Measurements from ENCODE around the gene MBL2.

The MBL2 gene

DNA sequence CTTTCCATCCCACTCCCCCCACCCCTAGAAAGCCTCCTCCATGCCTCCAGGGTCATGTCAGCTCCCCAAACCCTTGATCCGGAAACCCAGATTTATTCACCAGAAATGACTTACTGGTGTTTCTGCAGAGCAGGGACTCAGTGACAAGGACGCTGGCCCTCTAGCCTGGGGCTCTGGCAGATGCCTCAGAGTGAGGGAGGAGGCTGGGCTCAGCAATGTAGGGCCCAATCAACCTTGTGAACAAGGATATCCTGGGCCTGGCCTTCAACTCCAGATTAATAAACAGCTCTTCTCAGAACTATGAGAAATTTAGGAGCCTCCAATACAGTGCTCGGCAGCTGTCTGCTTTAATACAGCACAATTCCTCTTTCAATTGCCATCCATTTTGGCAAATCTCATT lies at the start of gene MBL2:
Gene MBL2 (minus strand): TSS at position 162 of the 400 bp plus-strand sequence. CDS start 1,149 bp downstream, outside the sequence.
- no peak for DNase-seq

DNA sequence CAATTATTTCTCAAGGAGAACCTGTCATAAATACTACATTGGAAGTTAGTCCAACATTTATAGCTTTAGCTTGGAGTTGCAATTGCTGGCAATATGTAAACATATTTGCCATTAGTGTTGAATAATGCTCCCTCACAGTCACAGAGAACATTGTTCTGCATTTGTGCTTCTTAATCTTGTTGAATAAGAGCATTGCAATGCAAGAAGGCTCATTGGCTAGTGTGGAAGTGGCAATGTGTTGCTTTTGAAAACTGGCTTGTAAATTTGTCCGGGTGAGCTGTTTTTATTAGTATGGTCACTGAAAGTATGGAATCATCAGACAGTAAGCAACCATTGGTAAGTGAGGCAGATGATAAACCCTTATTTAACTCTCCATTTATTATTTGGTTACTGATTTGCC lies 47.7 kb upstream of the MBL2 start:
- no peak for DNase-seq

DNA sequence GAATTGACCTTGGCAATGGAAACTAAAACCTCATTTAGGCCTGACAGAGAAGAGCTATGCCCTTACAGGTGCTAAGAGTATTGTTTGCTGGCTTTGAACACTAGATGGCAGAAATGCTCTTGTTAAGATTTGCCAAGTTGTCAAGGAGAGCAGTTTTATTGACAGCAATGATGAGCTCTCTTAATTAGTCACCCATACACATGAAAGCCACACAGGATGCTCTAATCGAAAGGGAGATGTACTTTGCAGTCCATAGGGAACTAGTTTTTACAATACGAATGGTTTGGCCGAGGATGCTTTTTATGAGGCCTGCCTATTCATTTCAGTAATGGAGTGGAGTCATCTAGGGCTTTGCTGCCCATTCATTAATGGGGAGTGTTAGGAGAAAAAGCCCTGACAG lies 45.4 kb upstream of the MBL2 start:
- no peak for DNase-seq

DNA sequence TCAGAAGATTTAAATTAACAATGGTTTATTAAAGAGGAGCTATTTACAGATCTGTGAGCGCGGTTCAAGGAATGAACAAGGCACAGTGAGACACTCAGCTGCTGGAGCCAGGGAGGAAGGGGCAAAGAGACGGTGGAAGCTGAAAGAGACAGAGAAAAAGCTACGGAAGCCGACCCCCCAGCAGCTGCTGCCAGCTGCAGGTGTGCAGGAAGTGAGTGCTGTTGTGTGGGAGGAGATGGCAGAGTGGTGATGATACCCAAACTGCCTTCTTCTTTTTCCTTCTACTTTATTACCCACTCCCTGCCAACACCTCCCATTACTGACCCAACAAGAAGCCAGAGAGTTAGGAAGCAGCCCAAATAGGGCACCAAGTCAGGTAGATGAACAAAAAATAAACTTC lies 41.9 kb upstream of the MBL2 start:
- DNase-seq = no peak

DNA sequence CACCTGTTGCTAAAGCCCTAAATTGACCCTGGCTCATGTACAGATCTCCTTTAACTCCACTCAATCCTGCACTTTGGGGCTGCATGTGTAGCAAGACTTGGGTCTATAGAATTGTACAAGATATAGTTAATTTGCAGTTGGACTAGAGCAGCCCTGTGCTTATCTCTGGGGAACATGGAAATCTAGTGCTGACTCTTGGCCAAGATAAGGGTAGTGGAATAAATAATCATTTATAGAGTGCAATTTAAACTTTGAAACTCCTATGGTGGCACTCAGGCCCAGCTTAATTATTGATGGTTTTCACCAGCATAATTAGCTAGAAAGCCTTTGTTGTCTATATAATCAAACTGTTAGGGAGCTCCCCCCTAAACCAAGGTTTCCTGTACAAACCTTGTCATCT lies 39.2 kb upstream of the MBL2 start:
- no peak for DNase-seq

DNA sequence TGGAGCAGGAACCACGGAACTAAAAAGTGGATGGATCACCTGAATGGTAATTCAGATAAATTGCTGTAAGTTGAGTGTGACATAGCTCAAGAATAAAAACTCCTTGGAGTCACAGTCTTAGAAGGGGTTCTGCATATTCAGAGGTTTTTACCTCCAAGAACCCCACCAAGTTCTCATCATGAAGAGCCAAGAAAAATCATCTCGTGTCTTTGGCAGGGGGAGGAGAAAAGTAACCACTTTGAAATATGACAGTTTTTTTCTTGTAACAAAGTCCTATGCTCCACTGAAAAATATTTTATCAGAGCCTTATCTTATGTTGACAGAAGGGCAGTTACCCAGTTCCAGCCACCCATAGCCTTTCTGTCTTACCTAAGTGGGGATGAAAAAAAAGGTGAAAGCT lies 38.2 kb upstream of the MBL2 start:
- DNase-seq = no peak

DNA sequence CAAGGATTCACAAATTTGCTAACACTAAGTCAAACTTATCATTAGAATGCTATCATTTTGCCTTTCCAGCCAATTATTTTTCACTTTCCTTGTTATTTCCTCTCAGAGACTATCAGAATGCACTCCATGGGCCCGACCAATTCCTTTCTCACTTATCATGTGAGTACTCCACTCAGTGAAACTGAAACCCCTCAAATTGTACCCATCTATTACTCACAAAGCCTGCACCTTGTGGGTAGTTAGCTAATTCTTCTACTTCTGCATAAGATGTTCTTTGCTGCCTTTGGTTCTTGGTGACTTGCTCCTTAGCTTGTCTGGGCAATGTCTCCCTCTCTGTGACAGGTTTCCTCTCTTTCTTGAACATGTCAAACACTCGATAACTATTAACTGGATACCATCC lies 35.2 kb upstream of the MBL2 start:
- DNase-seq = no peak

DNA sequence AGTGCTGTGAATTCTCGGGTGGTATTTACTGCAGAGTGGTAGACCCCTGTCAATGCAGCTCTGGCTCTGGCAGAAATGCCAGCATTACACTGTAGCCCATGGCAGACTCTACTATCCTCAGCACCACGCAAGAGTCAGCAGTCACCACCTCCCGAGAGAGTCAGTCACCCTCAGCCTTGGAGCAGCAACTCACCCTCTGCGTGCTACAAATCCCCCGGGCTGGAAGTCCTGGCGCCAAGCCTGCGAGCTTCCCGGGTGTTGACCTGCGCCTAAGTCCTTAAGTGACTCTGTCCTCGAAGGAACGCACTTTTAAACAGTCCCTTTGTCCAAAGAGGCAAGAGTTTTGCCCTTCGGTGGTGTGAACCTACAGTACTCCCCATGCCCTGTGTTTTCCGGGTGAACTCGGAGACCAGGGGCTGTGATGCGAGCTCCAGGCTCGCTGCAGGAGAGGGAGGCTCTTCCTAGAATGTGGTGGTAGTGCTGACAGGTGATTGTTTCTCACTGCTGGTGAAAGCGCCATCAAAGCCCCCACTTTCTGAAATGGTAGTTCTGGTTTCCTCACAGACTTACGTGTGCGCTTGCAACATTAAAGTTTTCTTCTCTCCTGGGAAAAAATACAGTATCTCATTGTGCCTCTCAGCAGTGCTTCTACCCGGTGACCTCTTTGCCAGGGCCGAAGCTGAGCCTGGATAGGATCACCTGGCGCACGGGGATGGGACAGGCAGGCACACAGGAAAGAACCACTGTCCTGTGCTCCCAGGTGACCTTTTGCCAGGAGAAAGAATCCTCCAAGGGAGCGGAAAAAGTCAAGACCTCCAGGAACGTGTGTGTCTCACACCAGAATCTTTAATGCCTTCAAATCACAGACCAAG lies 33.1 kb upstream of the MBL2 start:
- no peak for DNase-seq

DNA sequence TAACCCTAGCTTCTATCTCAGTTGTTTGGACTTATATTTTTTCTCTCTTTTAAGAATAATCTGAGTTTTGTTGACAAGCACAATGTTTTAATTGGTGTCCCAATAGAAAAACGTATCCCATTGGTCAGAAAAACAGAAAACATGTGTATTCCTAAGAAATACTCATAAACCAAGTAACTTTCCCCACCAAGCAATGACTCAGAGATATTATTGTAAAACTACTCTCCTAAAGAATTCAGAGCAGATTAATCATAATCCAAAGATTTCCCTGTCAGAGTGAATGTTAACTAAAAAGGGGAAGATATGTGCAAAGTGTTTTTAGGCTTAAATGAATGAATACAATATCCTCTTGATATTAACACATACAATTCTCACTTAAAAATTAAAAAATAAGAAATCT lies 29.4 kb upstream of the MBL2 start:
- no peak for DNase-seq

DNA sequence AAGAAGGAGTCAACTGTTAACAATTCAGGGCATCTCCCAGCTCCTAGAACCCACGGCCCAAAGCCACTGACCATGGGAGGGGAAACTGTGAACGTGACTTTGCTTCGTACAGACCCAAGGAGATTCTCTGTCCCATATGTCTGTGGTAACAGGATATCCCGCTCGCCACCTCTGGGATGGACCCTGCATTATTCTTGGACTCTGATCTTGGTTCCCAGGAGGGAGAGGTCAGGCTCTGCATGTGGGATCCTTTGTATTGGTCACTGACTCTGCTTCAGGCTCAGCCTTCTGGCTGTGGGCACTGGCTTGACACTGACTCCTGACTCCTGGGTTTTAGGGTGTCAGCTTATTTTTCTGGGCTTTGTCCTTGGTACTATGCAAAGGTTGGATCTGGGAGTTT lies 13.5 kb upstream of the MBL2 start:
- no peak for DNase-seq

DNA sequence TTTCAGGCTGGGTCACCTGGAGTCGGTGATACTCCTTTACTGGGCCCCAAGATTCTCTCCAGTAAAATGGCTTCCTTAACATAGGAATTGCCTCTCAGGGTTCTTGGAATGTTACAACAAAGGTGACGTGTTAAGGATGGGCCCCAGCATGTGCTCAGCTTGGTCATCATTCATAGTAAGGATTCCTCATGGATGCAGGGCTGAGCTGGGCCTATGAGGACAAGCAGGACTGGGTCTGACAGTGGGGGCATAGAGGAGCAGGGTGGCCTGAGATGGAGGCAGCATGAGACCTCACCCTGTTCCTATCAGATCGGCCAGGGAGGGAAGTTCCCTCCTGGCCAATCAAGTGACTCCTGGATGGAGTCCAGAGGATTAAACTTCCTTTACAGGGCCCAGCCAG lies 12.8 kb upstream of the MBL2 start:
- no peak for DNase-seq

DNA sequence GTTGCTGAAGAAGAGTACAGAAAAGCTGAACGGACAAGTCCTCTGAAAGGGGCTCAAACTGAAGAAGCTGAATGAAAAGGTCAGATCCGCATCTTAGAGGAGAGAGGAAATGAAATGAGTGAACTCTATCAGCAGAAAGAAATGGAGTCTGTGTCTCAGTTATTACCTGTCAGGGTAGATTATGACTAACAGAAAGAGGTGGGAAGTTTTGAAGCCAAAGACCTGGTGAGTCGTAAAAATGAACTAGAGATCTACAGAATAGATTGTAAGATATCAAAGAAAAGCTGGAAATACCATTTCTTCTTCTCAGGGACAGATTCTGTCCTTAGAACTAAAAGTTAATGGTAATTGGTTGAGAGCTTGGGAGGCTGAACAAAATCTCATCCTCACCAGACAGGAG lies 11.1 kb upstream of the MBL2 start:
- no peak for DNase-seq

DNA sequence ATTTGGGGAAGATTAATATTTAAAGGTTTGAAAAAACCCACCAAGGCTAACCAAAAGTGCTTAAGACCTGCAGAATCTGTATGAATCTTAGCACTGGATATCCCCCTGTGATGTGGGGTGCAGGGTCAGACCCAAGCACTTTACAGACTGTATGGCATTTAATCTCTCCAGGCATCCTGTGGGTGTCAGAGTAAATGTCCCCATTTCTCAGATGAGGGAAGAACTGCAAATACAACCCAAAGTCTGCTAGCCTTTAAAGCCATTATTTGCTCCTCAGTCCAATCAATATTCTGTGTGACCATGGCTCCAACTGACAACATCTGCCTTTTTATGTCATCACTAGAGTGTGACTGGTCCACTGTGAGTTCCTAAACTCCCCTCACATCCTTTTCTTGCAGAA lies 10.0 kb upstream of the MBL2 start:
- no peak for DNase-seq

DNA sequence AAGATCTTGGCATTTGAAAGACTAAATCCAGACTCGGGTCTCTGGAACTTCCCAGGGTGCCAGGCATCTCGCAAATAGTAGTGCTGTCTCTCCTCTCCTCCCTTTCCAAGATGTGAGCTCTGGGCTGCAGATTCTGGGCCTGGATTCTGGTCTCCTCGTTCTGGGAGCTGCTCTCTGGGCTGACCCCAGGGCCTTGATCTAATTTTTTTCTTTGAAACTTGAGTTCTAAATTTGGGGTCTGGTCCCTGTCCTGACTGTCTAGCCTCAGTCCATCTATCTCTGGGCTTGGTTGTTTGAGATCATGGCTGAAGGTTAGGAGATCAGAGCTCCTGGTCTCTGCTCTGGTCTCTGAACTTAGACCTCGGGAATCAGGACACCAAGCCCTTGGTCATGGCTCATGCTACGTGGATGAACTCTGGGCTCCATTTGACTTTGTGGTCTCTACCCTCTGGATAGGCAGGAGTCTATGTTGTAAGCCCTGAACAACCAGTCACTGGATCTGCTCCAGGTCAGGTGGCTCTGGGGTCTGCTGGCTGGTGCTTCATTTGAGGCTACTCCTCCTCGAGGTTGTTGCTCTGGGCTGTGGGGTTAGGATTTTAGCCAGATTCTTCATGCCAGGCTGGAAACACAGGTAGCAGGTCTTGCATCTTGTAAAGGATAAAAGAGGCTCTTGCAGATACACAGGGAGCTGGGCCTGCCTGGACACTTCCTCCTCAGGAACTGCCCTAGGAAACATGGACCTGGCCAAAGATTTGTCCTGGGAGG lies 8.0 kb upstream of the MBL2 start:
- no peak for DNase-seq

DNA sequence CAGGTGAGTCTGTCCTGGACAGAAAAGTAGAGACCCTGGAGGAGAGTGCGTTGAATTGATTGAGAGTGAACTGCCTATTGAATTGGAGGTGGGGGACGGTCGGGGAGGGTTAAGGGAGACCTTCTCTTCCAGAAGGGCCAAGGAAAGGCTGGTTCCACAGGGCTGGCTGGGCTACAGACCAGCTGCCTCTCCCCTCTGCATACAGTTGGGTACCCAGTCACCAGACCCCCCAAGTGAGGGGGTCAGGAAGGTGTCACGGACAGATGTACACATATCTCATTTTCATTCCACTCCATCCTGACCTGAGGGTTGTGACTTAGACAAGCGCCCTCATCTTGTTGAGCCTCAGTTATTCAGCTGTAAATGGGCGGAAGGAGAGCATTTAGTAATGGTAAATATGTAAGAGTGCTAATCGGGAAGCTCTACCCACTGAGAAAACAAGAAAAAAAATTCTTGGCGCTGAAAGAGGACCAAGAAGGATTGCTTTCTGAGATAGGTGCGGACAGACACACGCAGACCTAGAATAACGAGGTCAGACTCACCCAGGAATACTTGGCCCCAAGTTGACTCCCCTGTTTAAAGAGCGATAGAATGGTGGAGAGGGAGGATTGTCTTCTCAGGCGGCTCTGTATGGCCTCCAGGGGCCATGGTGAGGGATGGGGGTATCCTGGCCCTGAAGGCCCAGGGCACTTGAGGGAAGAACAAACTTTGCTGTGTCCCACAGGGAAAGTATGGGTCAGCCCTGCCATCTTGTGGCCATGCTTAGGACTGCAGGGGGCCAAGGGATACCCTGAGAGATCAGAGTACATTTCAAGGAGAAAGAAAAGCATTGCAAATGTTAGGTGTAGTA lies 7.2 kb upstream of the MBL2 start:
- DNase-seq = no peak

DNA sequence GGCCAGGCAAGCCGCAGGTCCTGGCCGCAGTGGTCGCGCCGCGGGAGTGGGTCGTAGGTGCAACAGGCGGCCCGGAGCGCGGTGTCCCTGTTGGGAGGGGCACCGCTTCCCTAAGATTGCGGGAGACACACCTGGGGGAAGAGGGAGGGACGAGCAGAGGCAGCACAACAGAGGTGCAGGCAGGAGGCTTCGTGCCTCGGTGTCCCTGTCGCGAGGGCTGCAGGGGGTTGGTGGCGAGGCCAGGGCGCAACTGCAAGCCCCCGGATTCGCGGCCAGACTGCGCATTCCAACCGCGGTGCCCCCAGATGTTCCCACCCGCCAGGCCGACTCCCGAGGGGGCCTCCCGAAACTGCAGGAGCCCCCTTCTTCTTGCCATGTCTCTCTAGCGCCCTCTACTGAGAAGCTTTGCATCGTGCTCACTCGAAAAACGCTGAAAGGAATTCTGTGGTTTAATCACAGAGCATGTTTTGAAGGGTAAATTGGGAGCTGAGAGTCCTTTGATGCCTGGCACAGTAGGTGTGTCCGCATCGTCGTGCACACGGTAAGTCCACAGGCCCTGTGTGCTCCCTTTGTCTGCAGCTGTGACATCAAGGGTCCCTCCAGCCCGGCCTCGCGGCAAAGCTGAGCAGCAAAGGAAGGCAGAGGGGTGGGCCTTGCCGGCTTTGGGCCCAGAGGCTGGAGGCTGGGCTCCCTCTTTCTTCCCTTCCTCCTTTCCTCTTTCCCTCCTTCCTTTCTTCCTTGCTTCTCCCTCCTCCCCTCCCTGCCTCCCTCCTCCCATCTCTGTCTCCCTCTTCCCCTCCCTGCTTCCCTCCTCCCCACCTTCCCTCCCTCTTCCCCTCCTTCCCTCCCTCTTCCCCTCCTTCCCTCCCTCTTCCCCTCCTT lies 6.2 kb upstream of the MBL2 start:
- DNase-seq = no peak

DNA sequence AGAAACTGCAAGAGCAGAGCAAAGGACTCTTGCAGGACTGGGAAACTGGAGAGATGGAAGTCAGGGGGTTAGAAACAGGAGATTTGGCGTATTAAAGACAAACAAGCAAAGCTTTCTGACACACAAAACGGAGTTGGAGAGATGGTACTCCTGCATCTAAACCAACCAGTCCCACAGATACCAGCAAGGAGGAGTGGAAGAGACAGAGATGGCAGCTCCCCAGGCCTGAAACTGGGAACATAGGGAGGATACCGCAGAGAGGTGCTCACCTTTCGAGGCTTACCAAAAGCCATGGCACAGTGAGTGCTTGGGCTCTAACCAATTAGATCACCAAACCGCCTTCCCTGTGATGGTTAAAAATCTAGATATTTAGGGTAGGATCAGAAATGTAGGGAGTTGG lies 4.8 kb upstream of the MBL2 start:
- no peak for DNase-seq

DNA sequence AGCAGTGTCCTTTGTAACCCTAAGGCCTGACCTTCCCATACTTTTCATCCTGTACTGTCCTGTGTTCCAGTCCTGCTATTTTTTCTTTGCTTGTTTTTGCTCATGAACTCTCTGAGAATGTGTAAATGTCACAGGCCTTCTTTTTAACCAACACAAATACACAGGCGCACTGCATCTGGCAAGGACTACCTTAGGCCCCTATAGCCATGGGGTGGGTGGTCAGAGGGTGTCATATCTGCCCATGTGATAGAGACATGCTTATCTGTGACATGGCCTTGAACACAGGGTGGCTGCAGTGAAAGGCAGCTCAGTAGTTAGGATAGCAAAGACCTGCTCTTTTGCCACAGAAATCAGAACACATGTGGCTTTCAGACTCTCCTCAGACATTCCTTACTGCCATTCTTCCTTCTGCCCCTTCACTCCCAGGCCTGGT lies 3.9 kb upstream of the MBL2 start:
- no peak for DNase-seq

DNA sequence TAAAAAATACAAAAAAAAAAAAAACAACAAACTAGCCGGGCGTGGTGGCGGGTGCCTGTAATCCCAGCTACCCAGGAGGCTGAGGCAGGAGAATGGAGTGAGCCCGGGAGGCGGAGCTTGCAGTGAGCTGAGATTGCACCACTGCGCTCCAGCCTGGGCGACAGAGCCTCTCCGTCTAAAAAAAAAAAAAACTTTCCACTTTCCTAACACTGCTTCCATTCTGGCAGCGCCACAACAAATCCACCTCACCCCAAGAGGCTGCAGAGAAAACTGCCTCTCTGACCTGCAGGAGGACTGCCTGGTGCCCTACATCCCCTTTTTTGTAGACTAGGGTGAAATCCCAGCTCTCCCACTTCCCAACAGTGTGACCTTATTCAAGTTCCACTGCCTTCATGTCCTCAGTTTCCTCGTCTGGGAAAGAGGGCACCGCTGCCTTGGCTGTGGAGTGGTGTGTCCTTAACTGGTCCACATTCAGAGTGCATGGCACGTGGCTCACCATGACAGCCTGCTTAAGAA lies 2.6 kb upstream of the MBL2 start:
- DNase-seq = no peak

DNA sequence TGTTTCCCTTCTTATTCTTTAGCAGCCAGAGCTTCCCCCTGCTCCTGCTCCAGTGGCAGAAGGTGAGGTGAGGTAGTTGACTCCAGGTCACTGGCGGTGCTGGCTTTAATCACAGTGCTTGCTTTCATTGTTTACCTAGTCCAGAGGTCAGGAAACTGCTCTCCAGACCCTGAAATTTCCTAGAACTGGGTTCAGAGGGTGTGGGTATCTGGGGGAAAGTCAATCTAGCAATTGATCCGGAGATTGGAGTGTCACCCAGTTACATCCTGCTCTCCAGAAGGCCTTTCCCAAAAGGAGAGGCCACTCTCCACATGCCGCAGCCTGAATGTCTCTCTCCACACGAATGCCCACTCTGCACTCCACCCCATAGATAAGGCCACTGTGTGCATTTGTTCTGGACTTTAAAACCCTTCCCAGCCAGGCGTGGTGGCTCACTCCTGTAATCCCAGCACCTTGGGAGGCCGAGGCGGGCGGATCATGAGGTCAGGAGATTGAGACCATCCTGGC lies 2.1 kb upstream of the MBL2 start:
- DNase-seq = no peak

DNA sequence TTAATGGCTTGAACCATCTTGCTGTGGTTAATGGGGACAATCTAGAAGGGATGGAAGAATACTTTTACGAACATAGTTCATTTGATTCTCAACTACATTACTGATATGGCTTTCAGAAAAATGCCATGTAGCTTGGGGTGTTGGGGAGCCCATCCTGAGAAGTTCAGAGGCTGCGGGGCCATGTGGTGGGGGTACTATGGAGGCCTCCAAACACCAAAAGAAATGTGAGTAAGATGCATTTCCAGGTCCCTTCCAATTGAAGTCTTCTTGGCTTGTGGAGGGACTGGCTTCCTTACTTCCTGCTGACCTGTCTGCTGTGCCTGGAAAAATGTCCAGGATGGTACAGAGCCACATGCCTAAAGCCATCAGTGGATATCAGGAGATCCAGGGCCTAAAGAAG lies 1.6 kb upstream of the MBL2 start:
- DNase-seq = no peak

Data from GF-D8 (cell line).